CD14-positive monocyte (primary cell): ENCODE data around the gene VPS26B. TPM values are rescaled to one million over a fixed set of nuclear protein-coding genes. Genes with fewer than 3 reads are reported as not detected.
"Not testable (repeated sequence)": the region's sequence is repeated elsewhere in the genome, so short reads cannot be mapped to it uniquely, and the experiment has no call there.

Experiments
- DNase-seq, 3 donors: peaks; one replicate each; pipeline ENCODE4 v3.0.0-alpha.2; 2011 to 2022
- H2AFZ ChIP-seq: 2 replicates; pipeline ENCODE4 v1.6.0; 2012; ENCODE audit warnings: mild to moderate bottlenecking, low read depth, low read length, inconsistent platforms; ENCODE audit not compliant: insufficient read depth, poor library complexity, severe bottlenecking
- H3K27ac ChIP-seq, 2 donors: 1 replicate in 1 of 2; 2 replicates in 1 of 2; pipeline ENCODE4 v1.5.1; 2012 to 2013; ENCODE audit warnings: low read length in 2 of 2, control low read depth in 1 of 2, inconsistent platforms in 1 of 2, low read depth in 1 of 2, mild to moderate bottlenecking in 1 of 2
- H3K27me3 ChIP-seq, 2 donors: one replicate each; pipeline versions ENCODE4 v1.6.0 to v1.6.1; 2011 to 2013; ENCODE audit warnings: low read length in 2 of 2; ENCODE audit not compliant: control insufficient read depth in 2 of 2, insufficient read depth in 2 of 2
- H3K36me3 ChIP-seq, 2 donors: replicated peaks in 1 of 2; 1 replicate in 1 of 2; 2 replicates in 1 of 2; pipeline versions ENCODE4 v1.5.1 to v1.6.1; 2012 to 2013; ENCODE audit warnings: low read length in 2 of 2, control low read depth in 1 of 2, inconsistent platforms in 1 of 2, mild to moderate bottlenecking in 1 of 2; ENCODE audit not compliant: insufficient read depth in 2 of 2, control insufficient read depth in 1 of 2
- H3K4me1 ChIP-seq, 2 donors: 1 replicate in 1 of 2; 2 replicates in 1 of 2; pipeline versions ENCODE4 v1.5.1 to v1.6.1; 2012 to 2013; ENCODE audit warnings: low read length in 2 of 2, control low read depth in 1 of 2, inconsistent platforms in 1 of 2, mild to moderate bottlenecking in 1 of 2, moderate library complexity in 1 of 2; ENCODE audit not compliant: insufficient read depth in 2 of 2, control insufficient read depth in 1 of 2
- H3K4me2 ChIP-seq: replicated peaks from 2 replicates; pipeline ENCODE3; 2012; ENCODE audit warnings: low read length, moderate library complexity, mild to moderate bottlenecking; ENCODE audit not compliant: poor library complexity, severe bottlenecking; ENCODE audit errors: extremely low read depth
- H3K4me3 ChIP-seq, 3 experiments: fragments of 200-600 bp in 1 of 3; sonication (generic) in 1 of 3; replicated peaks in 1 of 3; 1 replicate in 2 of 3; 2 replicates in 1 of 3; pipeline ENCODE4 v1.5.1; 2011 to 2013; ENCODE audit warnings: low read length in 3 of 3, mild to moderate bottlenecking in 3 of 3, control low read depth in 2 of 3, low read depth in 2 of 3, inconsistent platforms in 1 of 3, moderate library complexity in 1 of 3
- H3K79me2 ChIP-seq: 2 replicates; pipeline ENCODE4 v1.6.0; 2012; ENCODE audit warnings: mild to moderate bottlenecking, control low read depth, inconsistent platforms, low read length, moderate library complexity; ENCODE audit not compliant: insufficient read depth
- H3K9ac ChIP-seq: 2 replicates; pipeline ENCODE4 v1.6.0; 2017; ENCODE audit warnings: low read length, mild to moderate bottlenecking; ENCODE audit not compliant: insufficient read depth, poor library complexity, severe bottlenecking
- H3K9me3 ChIP-seq, 2 donors: replicated peaks in 1 of 2; 1 replicate in 1 of 2; 2 replicates in 1 of 2; pipeline versions ENCODE4 v1.5.1 to v1.6.1; 2012 to 2013; ENCODE audit warnings: low read length in 2 of 2, control low read depth in 1 of 2; ENCODE audit not compliant: control insufficient read depth in 1 of 2, insufficient read depth in 1 of 2
- H4K20me1 ChIP-seq: 2 replicates; pipeline ENCODE4 v1.6.0; 2012; ENCODE audit warnings: mild to moderate bottlenecking, low read length, control low read depth, moderate library complexity; ENCODE audit not compliant: insufficient read depth
- H3K27ac Mint-ChIP-seq, 7 donors: one replicate each; pipeline ENCODE4 v1.8.0; 2020; ENCODE audit warnings: mild to moderate bottlenecking in 7 of 7, mixed read lengths in 7 of 7, moderate library complexity in 6 of 7, inconsistent platforms in 2 of 7
- H3K27me3 Mint-ChIP-seq, 3 donors: one replicate each; pipeline ENCODE4 v1.8.0; 2021 to 2022; ENCODE audit warnings: low read depth in 3 of 3, mild to moderate bottlenecking in 3 of 3, mixed read lengths in 3 of 3, moderate library complexity in 3 of 3, inconsistent platforms in 1 of 3
- H3K36me3 Mint-ChIP-seq, 2 donors: one replicate each; pipeline ENCODE4 v1.8.0; 2020; ENCODE audit warnings: mixed read lengths in 2 of 2, inconsistent platforms in 1 of 2, mild to moderate bottlenecking in 1 of 2
- H3K4me1 Mint-ChIP-seq: one replicate; pipeline ENCODE4 v1.8.0; 2020; ENCODE audit warnings: mild to moderate bottlenecking, mixed read lengths
- H3K4me3 Mint-ChIP-seq, 2 donors: one replicate each; pipeline ENCODE4 v1.8.0; 2020; ENCODE audit warnings: mild to moderate bottlenecking in 2 of 2, mixed read lengths in 2 of 2, moderate library complexity in 1 of 2
- H3K9me3 Mint-ChIP-seq, 7 donors: one replicate each; pipeline ENCODE4 v1.8.0; 2020 to 2022; ENCODE audit warnings: mixed read lengths in 7 of 7, mild to moderate bottlenecking in 6 of 7, moderate library complexity in 6 of 7, inconsistent platforms in 2 of 7
- CTCF ChIP-seq: fragments of 200-600 bp; IDR thresholded peaks from one replicate; pipeline ENCODE4 v1.8.0; 2022; ENCODE audit warnings: antibody characterized with exemption, mild to moderate bottlenecking
- WGBS: methylation state at CpG from one replicate; pipeline ENCODE4 v1.1.5; 2013; ENCODE audit warnings: missing lambda C conversion rate; ENCODE audit not compliant: insufficient coverage; 5-methylcytosine and 5-hydroxymethylcytosine counted together
- intact Hi-C, 2 donors: fragments of 100-400 bp; cut with micrococcal nuclease; formaldehyde crosslinking; loops; one replicate each; pipeline versions ENCODE4 v1.15.0 to v1.15.1; 2023
- polyA plus RNA-seq, 3 donors: library from polyadenylated mRNA; depleted of rRNA in 1 of 3; unstranded in 2 of 3; stranded (reverse) in 1 of 3; fragments of 300-500 nt in 2 of 3; fragments of >200 nt in 1 of 3; fragmentation: Illumina TruSeq in 2 of 3; gene quantifications; 1 replicate in 2 of 3; 2 replicates in 1 of 3; pipeline ENCODE4 v1.2.3, GENCODE V29; 2012 to 2021

VPS26B gene
- polyA plus RNA-seq, 3 donors = 30.4 to 38.4 (median 34.3) TPM

GRCh38 chr11:134282121-134283045, 57.9 kb downstream of the VPS26B start:
- H3K9ac ChIP-seq = no peak overlapping the region
- H3K9me3 Mint-ChIP-seq = peaks cover 0 to 12% (median 9%) of the 10 kb centered on the region in 7 donors
- H3K4me3 ChIP-seq = no peak overlapping the region
- no peaks in the 10 kb centered on the region for H3K36me3 ChIP-seq
- H2AFZ ChIP-seq = no peak overlapping the region
- TF ChIP-seq CTCF = no peak
- H3K27ac Mint-ChIP-seq = no peak overlapping the region
- peaks cover 19 to 40% of the 10 kb centered on the region in 2 donors for H3K27me3 ChIP-seq
- H3K27ac ChIP-seq = no peak overlapping the region
- intact Hi-C loops = no loop called here
- H3K36me3 Mint-ChIP-seq = no peaks in the 10 kb centered on the region
- no peaks in the 10 kb centered on the region for H3K79me2 ChIP-seq
- no peaks in the 10 kb centered on the region for H3K4me1 ChIP-seq
- H3K27me3 Mint-ChIP-seq = peaks cover 36 to 60% (median 54%) of the 10 kb centered on the region in 3 donors
- H3K4me1 Mint-ChIP-seq = peaks cover 2% of the 10 kb centered on the region
- no peak overlapping the region for H3K4me2 ChIP-seq
- H4K20me1 ChIP-seq = no peaks in the 10 kb centered on the region
- 94% methylated on average over 14 of the region's 22 CpGs for WGBS
- peak overlapping the region in 1 of 2 donors; percentile 3 for H3K4me3 Mint-ChIP-seq
- H3K9me3 ChIP-seq = peaks cover 3 to 15% of the 10 kb centered on the region in 2 donors
- no peak for DNase-seq

- Histone ChIP-seq H3K4me3 (no peak overlapping the region), H3K27me3 (peaks cover 6 to 29% of the 10 kb centered on the region in 2 donors), H3K27ac (no peak overlapping the region), H4K20me1 (no peaks in the 10 kb centered on the region), H3K9me3 (peaks cover 0 to 2% of the 10 kb centered on the region in 2 donors), H3K79me2 (no peaks in the 10 kb centered on the region), H3K4me1 (no peaks in the 10 kb centered on the region), H3K9ac (no peak overlapping the region), H3K36me3 (no peaks in the 10 kb centered on the region), H2AFZ (no peak overlapping the region), H3K4me2 (no peak overlapping the region)
- H3K4me1 Mint-ChIP-seq = no peaks in the 10 kb centered on the region
- H3K27me3 Mint-ChIP-seq = peaks cover 27 to 48% (median 42%) of the 10 kb centered on the region in 3 donors
- no peak overlapping the region for H3K27ac Mint-ChIP-seq
- H3K4me3 Mint-ChIP-seq = no peak overlapping the region
- intact Hi-C loops = no loop called here
- no peak for TF ChIP-seq CTCF
- WGBS = 96% methylated on average over 4 of the region's 16 CpGs
- no peak for DNase-seq
- peaks cover 0 to 6% (median 2%) of the 10 kb centered on the region in 7 donors for H3K9me3 Mint-ChIP-seq
- H3K36me3 Mint-ChIP-seq = no peaks in the 10 kb centered on the region
Measured at GRCh38 chr11:134283461-134284230, 59.2 kb downstream of the VPS26B start.

GRCh38 chr11:134284349-134284748, 59.9 kb downstream of the VPS26B start:
- 83% methylated on average over 2 of the region's 5 CpGs for WGBS
- not testable (repeated sequence) for H3K4me3 Mint-ChIP-seq

More at GRCh38 chr11:134284349-134284748, 59.9 kb downstream of the VPS26B start:
- H3K79me2 ChIP-seq, H2AFZ ChIP-seq, H3K9me3 Mint-ChIP-seq, H3K27ac ChIP-seq, H3K4me1 ChIP-seq, intact Hi-C loops, H3K9me3 ChIP-seq, H3K4me1 Mint-ChIP-seq, H3K36me3 ChIP-seq, DNase-seq, H3K4me2 ChIP-seq, H3K27ac Mint-ChIP-seq, H3K36me3 Mint-ChIP-seq, H4K20me1 ChIP-seq, H3K9ac ChIP-seq, H3K4me3 ChIP-seq: not testable (repeated sequence)
- H3K27me3 ChIP-seq = peaks cover 4 to 24% of the 10 kb centered on the region in 2 donors
- peaks cover 25 to 44% (median 35%) of the 10 kb centered on the region in 3 donors for H3K27me3 Mint-ChIP-seq
